GM15510 (cell line): Measurements from ENCODE around the gene UBE2L5.

ENCODE experiments used
- POLR2A ChIP-seq: IDR thresholded peaks from 3 replicates; pipeline ENCODE4 v1.6.1; 2011; ENCODE audit warnings: borderline replicate concordance; ENCODE audit not compliant: insufficient read length; ENCODE audit errors: extremely low read depth

UBE2L5 gene

DNA sequence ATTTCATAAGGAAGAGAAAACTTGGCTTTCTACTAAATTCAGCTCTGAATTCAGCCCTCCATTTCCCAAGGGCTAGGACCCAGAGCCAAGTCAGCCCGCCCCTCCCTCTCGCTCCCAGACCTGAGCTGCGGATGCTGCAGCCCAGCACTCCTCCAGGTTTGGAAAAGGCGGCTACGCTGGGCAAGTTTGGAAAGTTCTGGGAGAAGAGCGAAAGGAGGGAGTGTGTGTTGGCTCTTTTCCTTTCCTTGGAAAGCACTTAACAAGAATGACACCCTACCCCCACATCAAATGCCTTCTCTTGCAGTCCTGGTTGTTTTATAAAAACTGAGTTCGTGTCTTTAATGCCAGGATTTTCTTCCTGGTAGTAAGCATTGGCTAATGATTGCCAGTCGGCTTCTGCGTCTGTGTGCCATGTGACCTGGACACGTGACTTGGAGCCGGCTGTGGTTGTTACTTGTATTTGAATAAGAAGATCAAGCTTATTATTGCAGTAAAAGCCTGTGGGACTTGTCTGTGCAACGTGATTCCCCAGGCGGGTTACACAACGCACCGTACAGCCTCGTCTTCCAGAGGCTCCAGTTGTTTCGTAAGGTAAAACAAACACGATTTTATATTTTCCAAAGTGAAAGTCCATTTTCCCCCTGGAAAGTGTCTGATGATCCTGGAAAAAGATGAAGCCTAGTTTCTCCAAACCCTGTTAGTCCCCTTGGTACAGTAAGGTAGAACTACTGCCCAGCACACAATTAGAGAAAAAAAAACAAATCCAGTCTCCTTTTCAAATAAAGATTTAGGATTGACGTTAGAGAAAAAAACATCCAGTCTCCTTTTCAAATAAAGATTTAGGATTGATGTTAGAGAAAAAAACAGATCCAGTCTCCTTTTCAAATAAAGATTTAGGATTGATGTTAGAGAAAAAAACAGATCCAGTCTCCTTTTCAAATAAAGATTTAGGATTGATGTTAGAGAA, 26.8 kb upstream of the UBE2L5 start:
- TF ChIP-seq POLR2A: peak; percentile 42

DNA sequence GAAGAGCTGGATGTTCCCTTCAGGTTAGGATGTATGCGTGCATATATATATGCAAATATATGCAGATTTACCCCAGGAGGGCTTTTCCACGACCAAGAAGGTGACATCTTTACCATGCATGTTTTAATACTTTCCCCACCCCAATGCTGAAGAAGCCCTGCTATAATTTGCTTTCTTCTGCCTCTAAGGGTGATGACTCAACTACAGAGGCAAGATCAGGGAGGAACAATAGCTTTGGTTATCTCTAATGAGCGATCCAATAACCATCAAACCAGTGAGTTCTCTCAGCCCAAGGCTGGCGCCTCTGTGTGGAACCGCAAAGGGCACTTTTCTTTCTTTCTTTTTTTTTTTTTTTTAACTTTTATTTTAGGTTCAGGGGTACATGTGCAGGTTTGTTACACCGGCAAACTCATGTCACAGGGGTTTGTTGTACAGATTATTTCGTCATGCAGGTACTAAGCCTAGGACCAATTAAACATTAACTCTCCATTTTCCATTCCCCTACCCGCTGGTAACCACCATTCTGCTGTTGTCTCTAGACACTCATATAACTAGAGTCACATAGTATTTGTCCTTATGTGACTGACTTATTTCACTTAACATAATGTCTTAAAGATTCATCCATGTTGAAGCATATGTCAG, 25.7 kb upstream of the UBE2L5 start:
- no peak for TF ChIP-seq POLR2A

DNA sequence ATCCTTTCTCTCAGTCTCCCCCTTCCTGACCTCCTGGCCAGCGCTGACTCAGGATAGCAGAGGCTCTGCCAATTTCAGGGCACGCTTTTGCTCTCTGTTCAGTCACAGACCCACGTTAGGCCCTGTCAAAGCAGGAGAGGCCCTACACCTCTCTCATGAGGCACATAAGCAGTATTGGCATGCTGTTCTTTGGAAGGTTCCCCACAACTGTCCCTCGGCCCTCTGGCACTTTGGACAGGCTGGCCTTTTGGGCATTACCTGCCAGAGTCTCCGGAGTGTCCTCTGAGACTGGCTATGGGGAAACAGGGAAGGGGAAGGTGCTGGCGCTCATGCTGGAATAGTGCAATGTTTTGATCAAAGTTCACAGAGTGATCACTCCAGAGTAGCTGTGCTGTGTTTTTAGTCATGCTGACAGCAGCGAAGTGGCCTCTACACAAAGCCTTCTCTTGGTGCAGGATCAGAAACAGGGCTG, 23.7 kb upstream of the UBE2L5 start:
- no peak for TF ChIP-seq POLR2A

DNA sequence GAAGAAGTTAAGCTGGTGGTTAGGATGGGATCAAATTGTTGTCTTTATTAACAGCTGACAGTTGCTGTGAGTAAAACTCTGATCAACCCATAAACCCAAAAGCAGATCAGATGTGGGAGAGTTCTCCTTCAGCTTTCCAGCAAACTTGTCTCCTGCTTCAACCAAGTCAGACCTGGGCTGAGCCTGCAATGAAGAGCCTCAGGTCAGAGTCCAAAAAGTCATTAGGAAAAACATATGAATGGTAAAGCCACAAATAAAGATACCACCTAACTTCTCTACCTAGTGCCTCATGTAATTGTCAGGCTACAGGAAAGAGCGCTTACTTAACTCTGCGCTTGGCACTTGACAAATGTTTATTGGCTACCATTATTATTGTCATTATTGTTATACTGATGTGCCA, 21.9 kb upstream of the UBE2L5 start:
- TF ChIP-seq POLR2A: no peak

DNA sequence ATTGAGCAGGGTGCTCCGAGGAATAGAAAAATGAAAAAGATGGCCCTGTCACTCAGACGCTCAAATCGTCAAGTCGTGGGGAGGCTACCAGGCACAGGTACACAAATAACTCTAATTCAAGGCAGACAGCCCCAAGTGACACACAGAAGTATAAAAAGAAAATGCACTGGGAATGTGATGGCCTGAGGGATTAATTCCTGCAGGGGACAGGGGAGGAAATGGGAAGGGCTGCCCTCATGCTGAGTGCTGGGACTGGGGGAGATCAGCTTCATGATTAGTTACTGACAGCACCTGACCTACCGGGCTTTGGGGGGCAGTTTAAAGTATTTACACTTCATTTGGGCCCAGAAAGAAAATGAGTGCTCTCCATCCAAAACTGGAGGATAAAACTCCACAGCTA, 20.9 kb upstream of the UBE2L5 start:
- no peak for TF ChIP-seq POLR2A

DNA sequence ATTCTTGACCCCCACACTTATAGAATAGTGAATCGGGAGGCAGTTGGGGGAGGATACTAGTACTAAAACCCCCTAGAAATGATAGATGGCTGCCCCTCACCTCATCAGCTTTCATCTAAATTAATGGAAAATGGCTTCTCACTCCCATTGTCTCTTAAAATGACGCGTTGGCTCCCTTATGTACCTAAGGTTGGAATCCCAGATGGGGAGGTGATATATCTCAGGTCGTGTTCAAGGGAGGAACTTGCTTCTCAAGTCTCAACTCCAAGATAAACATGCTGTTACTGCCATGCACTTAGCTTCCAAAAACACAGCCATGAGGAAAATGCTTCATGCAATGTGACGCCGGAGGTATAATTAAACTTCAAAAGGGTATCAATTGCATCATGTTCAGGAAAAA, 18.8 kb upstream of the UBE2L5 start:
- TF ChIP-seq POLR2A: no peak

DNA sequence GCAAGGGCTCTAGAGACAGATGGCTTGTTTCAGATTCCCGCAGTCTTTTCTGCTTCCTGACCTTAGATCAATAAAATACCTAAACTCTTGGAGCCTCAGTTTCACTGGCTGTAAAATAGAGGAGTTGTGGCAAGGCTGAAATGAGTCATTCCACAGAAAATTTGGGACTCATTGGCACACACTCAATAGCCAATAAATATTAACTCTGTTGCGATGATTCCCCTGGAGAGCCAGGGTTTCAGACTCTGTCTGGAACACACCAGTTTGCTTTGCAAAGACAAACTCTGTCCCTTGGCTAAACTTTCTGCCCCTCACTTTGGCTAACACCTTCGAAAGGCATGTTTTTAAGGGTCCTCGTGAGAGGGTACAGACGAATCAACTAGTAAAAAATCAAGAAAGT, 18.1 kb upstream of the UBE2L5 start:
- TF ChIP-seq POLR2A: no peak

DNA sequence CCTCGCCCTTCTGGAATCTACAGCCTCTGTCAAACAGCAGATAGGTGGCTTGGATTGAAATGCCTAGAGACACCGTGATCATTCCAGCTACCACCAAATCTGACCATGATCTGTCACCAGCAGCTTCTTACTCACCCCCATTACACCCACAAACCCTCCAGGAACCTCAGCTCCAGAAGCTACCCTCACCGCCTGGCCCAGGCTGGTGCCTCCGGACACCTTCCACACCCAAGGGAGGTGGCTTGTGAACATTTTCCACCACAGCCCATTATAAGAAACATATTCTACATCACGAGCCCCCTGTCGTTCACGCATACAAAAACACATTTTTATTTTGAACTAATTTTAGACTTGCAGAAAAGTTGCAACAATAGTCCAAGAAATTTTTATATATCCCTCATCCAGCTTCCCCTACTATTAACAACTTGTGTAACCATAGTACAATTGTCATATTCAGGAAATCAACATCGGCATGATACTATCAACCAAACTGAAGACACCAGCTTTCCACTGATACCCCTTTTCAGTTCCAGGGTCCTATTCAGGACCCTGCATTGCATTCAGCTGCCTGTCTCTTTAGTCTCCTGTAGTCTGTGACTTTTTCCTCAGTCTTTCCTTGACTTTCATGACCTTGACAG, 15.4 kb upstream of the UBE2L5 start:
- TF ChIP-seq POLR2A: no peak

DNA sequence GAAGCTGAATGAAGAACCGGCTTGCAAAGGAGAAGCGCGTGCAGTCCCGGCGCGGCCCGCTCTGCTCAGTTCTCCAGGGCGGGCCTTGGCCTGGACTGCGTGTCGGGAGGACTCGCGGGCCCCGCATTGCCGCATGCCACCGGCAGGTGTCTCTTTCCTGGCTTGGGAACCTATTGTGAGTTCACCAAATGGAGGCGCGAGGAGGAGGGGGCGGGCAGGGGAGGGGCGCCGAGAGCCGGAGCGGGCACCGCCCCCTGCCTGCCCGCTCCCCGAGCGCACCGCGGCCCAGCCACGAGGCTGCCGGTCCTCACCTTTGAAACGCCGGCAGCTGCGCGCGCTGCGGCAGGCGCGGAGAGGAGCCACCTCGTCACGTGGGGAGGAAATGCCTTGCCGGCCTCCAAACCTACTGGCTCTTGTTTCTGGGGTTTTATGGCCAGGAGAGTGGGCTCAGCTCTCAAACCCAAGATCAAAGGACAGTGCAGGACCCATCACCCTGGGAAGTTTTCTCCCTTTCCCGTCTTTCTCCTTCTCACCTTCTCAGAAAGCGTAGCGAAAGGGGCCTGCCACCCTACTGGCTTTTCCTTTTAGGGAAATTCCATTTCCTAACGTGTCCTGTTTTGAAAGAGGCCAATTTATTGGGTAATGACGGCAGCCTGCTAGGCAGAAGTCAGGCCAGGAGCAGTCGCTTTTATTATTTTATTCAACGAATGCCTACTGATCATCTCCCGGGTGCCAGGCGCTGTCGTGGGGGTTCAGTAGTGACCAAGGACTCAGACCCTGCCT, 13.8 kb upstream of the UBE2L5 start:
- TF ChIP-seq POLR2A: peak; percentile 46

DNA sequence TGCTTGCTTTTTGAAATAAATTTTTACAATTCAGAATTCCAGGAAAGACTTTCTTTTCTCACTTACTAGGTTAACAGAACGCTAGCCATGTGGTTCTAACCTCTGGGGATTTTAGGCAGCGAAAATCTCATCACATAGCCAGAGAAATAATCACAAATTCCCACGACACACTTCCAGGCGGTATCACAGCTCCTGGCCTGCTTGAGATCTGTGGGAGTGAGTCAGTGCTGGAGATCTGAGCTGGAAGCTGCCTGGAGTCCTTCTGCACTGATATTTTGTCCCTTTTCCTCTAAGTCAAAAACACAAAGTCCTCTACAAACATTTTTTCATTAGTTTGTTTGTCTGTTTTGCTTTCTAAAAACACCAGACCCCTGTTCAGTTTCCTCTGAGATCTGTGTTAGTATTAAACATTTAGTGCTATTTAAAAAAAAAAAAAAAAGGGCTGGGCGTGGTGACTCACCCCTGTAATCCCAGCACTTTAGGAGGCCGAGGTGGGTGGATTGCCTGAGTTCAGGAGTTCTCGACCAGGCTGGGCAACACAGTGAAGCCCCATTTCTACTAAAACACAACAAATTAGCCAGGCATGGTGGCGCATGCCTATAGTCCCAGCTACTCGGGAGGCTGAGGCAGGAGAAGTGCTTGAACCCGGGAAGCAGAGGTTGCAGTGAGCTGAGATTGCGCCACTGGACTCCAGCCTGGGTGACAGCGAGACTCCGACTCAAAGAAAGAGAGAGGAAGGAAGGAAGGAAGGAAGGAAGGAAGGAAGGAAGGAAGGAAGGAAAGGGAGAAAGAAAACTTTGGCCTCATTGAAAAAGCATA, 12.2 kb upstream of the UBE2L5 start:
- TF ChIP-seq POLR2A: no peak

DNA sequence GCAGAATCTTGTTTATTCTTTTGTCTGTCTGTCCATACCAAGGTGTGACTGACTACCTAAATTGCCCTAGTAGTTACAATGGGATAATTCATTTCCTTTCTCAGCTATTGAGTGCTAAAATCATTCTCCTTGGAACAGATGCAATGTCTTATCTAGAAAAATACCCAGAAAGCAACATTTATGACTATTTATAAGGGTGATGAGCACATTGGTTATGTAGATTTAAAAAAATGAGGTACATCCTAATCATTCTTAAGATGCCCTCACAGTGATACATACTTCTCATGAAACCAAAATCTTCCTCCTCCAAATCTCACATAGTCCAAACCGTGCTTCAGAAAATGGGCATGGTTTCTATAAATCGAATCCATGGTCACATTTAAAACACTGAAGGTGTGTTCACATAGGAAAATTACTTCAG, 11.6 kb upstream of the UBE2L5 start:
- no peak for TF ChIP-seq POLR2A

DNA sequence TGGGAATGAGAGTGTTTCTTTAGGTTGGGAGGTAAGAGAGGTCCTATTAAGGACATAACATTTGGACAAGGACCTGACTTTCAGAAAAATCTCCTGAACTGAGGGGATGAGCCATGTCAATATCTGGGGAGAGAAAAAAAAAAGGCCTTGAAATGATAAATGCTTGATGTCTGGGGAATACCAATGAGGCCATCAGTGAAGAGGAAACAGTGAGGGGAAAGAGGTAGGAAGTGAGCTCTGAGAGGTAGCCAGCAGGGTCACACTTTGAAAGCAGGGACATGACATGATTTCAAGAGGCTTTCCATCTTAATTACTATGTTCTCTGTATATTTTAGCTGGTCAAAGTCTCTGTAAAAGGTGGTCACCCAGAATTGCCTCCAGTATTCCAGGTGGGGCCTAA, 9.9 kb upstream of the UBE2L5 start:
- no peak for TF ChIP-seq POLR2A

DNA sequence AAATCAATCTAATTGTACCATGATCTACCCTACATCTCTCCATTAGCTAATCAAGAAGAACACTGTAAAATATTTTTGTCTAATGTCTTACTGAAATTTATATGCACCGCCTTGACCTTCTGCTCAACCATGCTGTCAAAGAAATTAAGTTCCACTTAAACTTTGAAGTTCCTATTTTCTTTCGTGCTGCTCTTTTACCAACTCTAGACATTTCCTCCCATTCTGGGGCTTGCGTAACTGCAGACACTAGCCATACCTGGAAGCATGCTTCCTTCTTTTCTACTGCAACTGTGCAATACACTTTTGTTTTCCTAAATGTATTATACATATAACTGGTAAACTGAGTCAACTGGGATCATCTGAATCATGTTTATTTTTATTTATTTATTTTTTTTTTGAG, 8.5 kb upstream of the UBE2L5 start:
- no peak for TF ChIP-seq POLR2A
